Measurements from ENCODE around the gene F2RL1.
"Not testable (repeated sequence)": the region's sequence is repeated elsewhere in the genome, so short reads cannot be mapped to it uniquely, and the experiment has no call there.

DNA sequence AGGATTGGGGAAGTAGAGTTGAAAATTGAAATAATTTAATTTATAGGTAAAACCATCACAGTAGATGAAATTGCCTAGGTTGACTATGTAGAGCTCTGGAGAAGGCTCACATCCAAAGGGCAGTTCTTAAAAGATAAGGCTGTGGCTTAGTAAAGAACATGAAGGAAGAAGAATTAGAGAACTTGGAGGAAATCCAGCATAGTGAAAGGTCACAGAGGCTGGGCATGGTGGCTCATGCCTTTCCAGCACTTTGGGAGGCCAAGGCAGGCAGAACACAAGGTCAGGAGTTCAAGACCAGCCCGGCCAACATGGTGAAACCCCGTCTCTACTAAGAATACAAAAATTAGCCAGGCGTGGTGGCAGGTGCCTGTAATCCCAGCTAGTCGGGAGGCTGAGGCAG is 38.0 kb downstream of the F2RL1 start:
- TF ChIP-seq CTCF, POLR2A (IDR thresholded peaks at IDR 0.05): not testable (repeated sequence)
